HG02759 (cell line): ENCODE measurements around the gene SSBP3.

Experiments
- ATAC-seq: cut with Tn5 transposase; IDR thresholded peaks from one replicate; pipeline ENCODE4 v1.9.1; 2021; ENCODE audit warnings: mild to moderate bottlenecking, moderate library complexity; ENCODE audit not compliant: unreplicated experiment

SSBP3 gene

DNA sequence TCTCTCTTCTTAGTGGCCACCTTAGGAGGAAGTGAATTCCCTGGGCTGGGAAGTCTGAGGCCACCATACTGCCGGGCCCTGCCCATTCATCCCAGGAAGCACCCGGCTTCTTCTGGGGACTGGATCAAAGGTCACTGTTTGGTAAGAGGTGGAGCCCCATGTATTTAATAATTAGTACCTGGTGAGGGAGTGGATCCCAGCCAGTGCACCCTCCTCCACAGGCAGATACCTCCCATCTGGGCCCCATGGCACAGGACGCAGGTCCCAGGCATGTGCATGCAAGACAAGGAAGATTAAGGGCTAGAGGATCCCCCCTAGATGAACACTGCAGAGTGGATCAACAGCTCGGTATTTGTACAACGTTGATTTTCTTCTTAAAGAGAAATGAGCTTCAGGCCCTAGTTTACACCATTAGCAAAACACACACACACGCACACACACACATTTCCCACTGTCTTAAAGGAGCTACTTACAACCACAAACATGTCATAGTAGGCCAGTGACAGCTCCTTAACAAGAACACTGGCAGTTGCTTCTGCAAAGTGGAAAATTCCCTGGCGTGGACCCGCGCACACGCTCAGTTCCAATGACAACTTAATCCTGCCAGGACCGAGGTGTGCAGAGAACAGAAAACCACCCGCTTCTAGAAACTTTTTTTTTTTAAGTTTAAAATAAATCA is 115.5 kb downstream of the SSBP3 start:
- no peak for ATAC-seq

DNA sequence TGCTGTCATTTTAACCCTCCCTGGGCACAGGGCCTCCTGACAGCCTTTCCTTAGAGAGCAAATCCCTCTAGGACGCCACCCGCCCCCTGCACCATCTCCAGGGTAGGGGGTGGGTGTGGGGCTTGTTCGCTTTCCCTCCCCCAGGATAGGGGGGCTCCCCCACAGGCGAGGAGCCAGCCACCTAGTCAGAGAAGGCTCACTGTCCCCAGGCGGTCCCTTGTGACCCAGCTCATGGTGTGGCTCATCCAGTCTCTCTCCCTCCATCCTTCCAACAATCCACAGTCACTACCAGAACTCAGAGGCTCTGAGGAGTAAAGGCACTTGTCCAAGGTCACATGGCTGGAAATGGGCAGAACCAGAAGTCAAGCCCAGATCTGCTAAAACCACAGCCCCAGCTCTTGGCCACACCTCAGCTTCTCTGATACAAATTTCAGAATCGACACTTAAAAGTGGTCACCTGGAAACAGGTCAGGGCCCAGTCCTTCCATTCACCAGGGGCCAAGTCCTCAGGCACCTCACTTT is 116.4 kb downstream of the SSBP3 start:
- ATAC-seq, result no peak

DNA sequence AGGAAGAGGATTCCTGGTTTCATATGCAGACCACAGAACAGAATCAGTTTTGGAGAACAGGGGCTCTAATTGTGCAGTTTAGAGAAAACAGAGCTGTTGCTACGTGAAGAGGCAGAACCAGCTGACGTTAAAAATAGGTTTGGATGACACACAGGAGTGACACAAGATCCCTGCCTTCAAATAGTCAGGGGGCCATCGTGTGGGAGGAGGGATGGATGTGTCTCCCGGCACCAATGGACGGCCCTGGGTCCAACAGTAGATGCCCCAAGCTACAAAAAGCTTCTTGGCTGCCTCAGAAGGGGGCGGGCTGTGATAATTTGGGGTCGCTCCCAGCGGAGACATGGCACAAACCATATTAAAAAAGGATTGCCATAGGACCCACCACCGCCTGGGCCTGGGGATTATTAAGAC is 118.4 kb downstream of the SSBP3 start:
- ATAC-seq, result no peak

DNA sequence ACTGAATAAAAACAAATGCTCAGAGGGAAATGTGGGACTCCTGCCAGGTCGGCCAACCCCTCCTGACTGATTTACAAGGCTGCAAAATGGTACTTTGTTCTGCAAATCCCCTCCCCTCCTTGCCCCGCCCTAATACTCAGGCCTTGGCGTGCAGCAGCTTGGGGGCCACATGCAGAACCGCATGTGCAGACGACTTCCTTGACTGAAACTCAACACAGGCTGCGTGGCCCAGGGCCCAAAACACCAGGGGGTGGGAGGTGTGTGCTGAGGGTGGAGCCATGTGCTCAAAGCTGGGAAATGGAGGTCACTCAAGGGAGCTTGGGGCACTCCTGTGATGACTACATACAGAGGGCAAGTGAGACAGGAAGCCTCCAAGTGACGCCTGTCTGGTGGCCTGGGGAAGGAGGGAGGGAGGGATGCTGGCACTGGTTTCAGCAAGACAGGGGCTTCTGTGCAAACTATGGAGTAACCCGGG is 119.0 kb downstream of the SSBP3 start:
- peak; percentile 75 for ATAC-seq

DNA sequence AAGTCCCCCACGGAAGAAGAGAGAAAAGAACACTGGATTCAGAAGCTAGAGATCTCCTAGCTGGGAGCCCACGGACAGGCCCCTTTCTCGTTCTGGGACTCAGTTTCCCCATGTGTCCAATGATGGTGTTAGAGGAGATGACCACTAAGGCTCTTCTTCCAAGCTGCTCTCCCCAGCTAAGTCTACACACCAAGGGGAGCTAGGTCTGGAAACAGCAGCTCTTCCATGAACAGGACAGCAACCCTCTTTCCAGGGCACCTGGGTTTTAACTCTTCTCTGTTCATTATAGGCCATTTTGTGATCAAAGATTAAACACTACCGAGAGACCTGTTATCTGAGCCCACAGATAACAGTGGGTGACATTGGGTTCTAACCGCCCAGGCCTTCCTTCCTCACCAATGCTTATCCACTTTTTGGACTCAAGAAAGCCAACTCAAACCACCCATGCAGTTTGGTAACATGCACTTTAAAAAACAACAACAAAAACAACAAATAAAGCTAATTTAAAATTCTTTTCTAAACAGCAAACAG is 120.3 kb downstream of the SSBP3 start:
- no peak for ATAC-seq

DNA sequence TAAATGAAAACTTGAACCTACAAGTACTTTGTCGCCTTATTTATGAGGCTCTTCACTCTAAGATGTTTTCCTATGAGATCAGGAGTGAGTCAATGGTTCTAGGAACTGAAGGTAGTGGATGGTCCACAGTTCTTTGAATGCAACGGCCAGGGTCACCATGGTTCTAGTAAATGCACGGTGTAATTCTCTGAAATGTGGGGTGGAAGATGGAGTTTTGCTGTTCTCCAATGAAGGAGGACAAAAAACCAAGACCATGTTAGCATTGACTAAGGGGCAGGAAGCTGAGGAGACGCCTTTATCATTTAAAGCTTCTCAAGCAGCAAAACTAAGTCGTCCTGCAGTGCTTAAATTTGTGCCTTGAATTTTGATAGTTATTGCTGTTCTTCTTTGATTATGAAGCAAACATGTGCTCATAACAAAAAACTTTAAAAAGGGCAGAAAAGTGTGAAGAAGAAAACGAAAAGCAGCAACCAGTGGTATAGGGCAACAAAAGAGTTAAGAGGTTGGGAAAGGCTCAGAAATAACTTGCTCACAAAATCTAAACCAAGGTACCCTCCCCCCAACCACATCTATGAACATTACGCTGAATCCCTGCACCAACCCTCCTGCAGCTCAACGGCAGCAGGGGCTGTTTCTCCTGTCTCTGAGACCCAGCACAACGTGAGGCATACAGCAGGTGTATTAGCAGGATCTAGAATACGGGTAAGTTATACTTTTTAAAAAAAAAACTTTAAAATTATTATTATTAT is 121.2 kb downstream of the SSBP3 start:
- no peak for ATAC-seq

DNA sequence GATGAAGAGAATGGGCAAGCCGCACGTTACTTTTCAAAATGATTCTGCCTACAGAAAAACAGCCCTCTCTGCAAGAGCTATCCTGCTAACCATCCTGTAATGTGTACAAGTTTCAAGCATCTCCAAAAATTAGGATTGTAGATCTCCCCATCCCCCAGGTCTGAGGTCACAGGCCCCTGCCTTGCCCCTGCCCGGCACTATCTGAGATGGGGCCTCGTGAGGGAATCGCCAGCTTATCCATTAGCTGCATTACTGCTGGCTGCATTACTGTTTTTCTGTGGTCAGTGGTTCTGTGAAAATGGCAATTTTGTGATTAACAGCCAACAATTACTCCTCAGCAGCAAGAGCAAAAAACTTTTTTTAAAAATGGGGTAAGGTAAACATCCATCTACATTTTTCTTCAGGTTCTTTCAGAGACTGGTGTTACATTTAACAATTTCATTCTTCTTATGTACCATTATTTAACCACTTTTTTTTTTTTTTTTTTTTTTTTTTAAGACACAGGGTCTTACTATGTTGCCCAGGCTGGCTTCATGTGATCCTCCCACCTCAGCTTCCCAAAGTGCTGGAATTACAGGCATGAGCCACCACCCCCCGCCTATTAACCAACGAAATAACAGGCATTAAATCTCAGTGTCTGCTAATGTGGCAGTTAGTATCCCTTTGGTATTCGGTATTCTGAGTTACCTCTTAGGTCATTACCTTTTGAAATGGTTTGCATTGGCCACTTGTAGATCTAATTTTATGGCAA is 122.4 kb downstream of the SSBP3 start:
- no peak for ATAC-seq

DNA sequence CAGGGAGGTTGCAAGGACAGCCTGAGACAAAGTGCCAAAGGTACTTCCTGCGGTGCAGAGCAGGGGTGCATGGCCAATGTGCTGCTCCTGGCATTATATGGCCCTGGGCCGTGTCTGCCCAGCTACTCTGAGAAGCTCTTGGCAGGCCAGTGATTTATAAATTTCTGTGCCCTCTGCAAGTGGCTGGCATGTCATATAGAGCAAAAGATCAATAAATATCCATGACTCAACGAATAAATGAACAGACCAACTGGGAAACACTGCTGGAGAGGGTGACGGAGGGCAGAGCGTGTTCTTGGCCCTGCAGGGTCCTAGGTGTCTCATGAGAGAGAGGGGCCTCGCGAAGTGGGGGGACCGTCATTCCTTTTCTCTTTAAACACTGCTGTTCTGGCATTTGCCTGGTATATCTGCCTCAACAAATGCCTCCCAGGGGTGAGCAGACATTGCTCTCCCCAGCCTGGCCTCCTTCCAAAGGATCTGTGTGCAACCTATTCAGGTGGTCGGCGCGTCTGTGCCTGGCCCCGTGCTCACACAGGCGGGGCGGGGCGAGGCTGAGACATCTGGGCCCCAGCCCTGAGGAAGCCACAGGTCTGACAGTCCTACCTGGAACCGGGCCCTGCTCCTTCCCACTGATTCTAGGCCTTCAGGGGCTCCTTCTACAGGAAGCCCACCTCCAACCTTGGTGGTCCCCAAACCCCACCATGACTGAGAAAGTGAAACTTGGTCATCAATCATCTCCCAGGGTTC is 123.9 kb downstream of the SSBP3 start:
- no peak for ATAC-seq

DNA sequence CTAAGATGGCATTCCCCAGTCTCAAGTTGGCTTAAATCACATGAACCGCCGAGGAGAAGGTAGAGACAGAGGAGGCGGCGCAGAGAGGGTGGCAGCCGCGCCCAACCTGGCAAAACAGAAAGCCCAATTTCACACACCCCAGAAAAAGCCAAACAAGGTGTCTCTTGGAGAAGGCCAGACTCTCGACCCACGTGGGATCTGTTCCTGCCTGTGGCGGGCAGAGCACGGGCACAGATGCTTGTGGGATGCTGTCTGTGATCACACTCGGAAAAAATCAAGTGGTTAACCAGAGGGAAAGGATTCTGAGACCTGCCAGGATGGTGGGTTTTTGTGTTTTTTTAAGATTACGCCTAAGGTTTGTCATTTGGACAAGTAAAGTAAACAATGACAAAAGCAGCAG is 125.5 kb downstream of the SSBP3 start:
- no peak for ATAC-seq

DNA sequence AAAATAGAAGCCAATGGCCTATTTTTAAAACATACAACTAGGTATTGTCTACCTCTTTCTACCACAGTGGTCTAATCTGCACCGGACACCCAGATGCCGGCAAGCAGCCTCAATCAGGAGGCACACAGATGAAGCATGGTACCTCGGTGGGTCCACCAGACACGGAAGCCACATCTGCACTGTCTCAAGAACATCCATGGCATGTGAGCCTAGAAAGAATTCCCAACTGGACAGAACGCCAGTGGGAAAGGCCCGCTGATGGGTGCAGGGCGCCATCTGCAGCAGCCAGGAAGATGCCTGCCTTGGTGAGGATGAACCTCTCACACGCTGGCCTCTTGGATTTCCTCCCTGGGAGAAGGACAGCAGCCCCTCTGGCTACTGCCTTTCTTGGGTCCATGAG is 126.7 kb downstream of the SSBP3 start:
- ATAC-seq, result no peak

DNA sequence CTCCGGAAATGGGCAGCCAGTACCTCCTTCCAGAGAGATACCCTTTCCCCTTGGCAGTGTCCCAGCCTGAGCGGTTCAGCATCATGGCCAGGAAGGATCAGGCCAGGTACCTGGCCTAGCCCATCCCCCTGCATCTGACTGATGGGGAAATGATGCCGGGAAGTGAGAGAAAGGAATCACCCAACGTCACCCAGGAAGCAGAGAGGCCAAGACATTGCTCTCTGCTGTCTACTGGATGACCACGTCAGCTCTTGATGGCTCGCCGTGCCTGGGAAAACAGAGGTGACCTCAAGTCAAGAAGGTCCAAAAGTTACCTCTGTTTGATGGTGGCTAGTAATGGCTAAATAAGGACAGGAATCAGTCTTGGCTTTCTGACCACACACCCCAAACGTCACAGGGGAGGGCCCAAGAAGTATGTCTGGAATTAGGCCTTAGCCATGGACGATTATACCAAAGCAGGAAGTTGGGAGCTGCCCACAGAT is 127.2 kb downstream of the SSBP3 start:
- ATAC-seq, result no peak

DNA sequence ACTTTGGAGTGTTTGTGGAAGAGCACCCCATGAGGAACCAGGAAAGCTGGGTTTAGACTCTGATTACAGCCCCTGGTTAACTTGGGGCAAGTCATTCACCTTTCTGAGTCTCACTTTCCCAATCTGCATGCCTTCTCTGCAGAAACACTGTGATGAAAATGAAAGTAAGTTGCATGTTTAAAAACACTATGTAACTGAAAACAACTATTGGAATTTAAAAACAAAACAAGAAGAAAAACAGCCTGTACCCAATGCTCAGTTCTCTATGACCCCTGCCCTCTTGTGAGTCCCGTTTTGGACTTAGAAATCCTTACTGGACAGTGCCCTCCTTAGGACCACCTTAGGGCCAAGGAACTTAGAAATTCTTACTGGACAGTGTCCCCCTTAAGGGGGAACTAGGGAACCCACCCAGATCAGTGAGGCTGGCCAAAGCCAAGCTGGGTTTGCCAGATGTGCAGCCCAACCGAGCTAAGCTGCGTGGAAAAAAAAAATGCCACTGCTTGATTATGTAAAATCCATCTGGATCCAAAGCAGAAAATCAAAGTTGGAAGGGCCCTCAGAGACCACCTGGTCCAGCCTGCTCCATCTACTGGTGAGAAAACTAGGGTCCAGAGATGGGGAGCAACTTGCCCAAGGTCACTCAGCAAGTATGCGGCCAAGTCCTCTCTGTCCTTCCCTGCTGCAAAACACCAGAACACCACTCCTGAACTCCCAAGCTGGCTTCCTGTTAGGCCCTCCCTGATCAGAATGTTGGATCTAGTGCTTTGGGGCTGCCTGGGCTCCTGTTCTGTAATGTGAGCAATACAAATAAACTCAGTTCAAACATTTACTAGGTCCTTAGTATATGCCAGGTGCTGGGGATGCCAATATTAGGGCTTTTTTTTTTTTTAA is 128.5 kb downstream of the SSBP3 start:
- ATAC-seq, result no peak

DNA sequence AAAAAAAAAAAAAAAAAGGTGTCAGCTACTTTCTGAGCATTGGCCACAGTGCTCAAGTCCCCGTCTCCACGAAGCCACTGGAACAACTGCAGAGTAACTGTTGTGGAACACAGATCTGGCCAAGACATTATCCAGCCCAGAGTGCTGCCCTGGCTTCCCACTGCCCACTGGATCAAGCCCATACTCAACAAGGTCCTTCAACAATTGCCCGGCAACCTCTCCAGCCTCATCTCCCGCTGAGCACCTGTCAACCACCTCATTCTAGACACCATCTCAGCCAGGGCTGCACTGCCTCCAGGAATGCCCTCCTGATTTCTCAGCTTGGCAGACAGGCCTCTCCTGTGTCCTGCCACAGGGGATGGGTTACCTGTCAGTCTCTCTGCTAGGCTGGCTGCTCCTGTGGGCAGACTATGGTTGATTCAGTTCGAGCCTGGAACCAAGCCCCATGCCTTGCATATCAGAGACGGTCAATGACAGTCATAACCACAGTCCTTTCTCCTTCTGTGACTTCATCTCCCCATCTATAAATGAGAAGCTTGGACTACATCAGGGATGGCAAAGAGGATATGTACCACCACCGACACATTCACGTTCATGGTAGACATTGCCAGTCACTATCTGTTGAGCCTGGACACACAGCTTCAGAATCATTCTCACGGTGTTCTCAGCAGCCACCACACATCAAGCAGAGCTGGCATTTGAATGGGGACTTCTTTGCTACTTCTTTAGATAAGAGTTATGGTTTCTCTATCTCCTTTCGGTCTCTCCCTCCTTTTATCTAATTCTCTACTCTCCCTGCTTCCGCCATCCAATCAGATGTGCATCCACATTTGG is 129.4 kb downstream of the SSBP3 start:
- no peak for ATAC-seq

DNA sequence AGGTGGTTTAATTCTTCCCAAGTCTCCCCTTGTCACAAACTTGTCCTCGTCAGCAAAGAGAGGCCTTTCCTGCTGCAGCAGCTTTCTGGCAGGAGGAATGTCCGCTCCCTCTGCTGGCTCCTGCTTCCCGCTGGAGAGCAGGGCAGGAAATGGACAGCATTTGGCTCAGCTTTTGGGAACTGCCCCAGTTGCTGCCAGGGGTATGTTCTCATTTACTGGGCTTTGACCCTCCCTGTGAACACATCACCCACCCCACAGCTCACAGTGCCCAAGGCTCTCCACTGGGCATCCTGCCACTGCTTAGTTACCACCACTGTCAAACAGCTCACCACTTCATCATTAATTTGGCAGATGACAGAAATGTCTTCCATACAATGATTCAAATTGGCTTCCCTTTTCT is 130.8 kb downstream of the SSBP3 start:
- ATAC-seq, result no peak

DNA sequence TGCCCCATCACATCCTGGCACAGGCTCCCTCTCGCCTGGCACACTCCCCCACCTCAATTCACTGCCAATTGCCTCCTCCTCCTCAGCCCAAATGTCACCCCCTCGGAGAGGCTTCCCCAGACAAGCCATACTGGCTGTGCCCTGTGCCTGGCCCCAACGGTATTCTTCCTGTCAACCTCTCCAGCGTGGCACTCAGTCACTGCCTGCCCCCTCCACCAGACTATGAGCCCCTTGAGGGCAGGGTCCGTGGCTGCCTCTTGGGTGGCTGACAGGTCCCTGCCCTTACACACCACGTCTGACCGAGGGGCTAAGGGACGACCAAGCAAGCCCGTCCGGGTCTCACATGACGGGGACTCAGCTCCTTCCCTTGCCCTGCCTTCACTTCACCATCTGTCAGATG is 131.3 kb downstream of the SSBP3 start:
- no peak for ATAC-seq

DNA sequence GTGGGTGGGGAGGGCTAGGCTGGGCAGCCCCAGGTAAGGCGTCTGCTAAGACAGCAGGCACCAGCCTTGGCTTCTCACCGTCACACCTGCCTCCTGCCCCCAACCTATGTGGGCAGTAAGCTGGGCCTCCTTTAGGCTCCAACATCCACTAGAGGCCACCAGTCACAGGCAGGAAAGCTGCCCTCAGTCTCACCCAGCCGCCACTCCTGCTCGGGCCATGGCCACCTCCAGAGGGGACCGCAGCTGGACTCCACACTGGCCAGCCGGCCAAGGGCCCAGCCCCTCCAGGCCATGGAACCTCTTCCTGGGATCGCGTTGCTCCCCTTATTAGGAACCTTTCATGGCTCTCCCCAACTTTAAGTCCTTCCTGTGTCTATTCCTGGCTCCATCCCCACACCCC is 131.7 kb downstream of the SSBP3 start:
- no peak for ATAC-seq

DNA sequence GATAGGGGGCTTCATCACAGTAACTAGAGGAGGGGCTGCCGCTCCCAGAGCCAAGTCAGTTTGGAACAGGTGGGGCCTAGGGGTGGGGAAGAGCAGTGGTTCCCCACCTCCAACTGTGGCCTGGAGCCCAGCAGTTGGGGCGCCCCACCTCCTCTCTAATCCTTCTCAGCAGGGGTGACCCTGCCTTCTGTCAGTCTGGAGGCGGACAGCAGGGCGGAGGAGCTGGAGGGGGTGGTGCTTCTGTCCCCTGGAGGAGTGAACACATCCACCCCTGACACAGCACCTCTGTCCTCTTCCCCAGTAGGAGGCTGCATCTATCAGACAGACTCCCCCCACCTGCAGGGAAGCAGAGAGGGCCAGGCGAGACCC is 132.4 kb downstream of the SSBP3 start:
- no peak for ATAC-seq

DNA sequence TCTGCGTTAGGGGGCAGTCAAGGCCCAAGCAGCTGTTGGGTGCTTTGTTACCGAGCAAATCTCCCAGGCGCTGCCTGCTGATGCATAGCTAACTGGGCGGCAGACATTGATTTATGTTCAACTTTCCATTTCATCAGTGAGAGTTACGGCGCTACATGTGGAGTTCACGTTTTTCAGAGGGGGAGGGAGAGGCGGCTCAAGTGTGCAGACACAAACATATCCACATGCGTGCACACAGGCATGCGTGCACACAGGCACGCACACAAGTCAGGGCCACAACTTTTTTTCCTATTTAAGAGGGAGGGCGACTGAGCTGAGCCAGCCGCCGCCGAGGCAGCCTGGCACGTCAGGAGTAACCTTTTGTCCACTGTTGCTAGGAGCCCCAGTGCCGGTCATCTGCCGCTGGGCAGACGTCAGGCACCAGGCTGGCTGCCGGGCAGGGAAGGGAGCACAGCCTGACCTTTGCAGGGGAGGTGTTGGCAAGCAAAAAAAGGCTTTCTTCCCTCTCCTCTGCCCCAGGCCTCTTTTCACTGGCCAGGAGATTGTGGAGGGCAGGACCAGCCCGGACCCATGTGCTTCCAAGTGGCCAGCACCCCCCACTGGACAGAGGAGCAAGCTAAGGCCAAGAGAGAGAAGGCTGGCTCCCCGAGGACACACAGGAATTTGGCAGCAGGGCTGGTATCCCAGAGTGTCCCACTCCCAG is 133.0 kb downstream of the SSBP3 start:
- no peak for ATAC-seq
